IPS-18a (cell line): ENCODE measurements around the gene ABCB9.
A peak's percentile ranks its signal among the peaks of the same experiment; 100 is the strongest.
"Not testable (repeated sequence)": the region's sequence is repeated elsewhere in the genome, so short reads cannot be mapped to it uniquely, and the experiment has no call there.

Experiments
- H3K27ac ChIP-seq: one replicate; pipeline ENCODE4 v1.5.1; 2013; ENCODE audit warnings: low read length
- H3K27me3 ChIP-seq: one replicate; pipeline ENCODE4 v1.6.1; 2013; ENCODE audit warnings: mild to moderate bottlenecking, low read length; ENCODE audit not compliant: control insufficient read depth, insufficient read depth
- H3K36me3 ChIP-seq: one replicate; pipeline ENCODE4 v1.6.1; 2013; ENCODE audit warnings: low read depth, low read length; ENCODE audit not compliant: control insufficient read depth
- H3K4me1 ChIP-seq: one replicate; pipeline ENCODE4 v1.6.1; 2013; ENCODE audit warnings: low read depth, low read length; ENCODE audit not compliant: control insufficient read depth
- H3K4me3 ChIP-seq: one replicate; pipeline ENCODE4 v1.5.1; 2013; ENCODE audit warnings: low read length
- H3K9ac ChIP-seq: one replicate; pipeline ENCODE4 v1.6.1; 2013; ENCODE audit warnings: mild to moderate bottlenecking, low read length, moderate library complexity
- H3K9me3 ChIP-seq: one replicate; pipeline ENCODE4 v1.6.1; 2013; ENCODE audit warnings: low read depth, low read length; ENCODE audit not compliant: control insufficient read depth

Gene ABCB9

DNA sequence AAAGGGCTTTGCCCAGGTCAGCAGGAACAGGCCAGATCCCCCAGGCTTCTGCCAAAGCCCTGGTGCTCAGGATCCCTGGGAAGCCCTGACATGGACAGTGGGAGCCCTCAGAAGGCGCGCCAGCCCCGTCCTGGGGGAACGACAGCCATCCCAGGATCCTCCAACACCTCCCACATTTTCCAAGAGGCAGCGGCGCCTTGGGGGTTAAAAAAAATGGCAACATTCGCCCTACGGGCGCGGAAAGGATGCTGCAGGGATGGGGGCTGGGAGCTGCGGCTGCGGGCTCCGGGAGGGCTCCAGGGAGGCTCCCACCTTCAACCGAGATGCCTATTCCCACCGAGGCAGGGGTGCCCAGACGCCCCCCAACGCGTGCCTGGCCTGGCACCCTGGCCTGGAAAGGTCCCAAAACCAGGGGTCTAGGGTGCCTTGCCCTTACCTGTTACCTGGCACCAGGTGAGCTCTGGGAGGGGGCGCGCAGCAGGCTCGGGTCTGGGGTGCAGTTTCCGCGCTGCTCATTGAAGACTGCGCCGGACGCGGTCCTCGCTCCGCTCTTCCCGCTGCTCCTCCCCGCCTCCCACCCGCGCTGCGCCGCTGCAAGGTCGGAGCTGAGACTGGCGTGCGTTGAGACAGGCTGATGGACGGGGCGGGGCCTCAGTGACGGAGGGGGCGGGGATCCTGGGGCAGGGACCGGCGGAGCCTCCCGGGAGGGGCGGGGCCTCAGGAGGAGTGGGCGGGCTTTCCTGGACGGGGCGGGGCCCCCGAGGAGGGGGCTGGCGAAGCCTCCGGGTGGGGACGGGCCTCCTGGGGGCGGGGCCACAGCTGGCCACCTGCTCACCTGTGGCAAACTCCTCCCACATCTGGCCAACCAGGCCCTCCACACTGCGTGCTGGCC, at the start of gene ABCB9:
Gene ABCB9, minus strand, starts transcription at position 613 of the 892 bp plus-strand sequence. CDS start 6,228 bp downstream, outside the sequence.
- Histone ChIP-seq H3K4me1 (no peaks in the 10 kb centered on the region), H3K36me3 (no peaks in the 10 kb centered on the region), H3K27ac (no peak within 1 kb of the TSS), H3K4me3 (peak within 1 kb of the TSS; percentile 81), H3K9ac (no peak within 1 kb of the TSS), H3K9me3 (no peaks in the 10 kb centered on the region), H3K27me3 (peaks cover 7% of the 10 kb centered on the region)

DNA sequence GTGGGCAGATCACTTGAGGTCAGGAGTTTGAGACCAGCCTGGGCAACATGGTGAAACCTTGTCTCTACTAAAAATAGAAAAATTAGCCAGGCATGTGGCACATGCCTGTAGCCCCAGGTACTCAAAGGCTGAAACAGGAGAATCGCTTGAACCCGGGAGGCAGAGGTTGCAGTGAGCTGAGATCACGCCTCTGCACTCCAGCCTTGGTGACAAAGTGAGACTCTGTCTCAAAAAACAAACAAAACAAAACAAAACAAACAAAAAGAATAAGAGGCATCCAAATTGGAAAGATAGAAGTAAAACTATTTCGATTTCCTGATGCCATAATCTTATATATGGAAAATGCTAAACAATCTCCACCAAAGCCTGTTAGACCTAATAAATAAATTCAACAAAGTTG, 48.2 kb upstream of the ABCB9 start:
- H3K36me3 ChIP-seq, H3K27ac ChIP-seq, H3K4me1 ChIP-seq, H3K9ac ChIP-seq, H3K27me3 ChIP-seq, H3K9me3 ChIP-seq, H3K4me3 ChIP-seq: not testable (repeated sequence)

DNA sequence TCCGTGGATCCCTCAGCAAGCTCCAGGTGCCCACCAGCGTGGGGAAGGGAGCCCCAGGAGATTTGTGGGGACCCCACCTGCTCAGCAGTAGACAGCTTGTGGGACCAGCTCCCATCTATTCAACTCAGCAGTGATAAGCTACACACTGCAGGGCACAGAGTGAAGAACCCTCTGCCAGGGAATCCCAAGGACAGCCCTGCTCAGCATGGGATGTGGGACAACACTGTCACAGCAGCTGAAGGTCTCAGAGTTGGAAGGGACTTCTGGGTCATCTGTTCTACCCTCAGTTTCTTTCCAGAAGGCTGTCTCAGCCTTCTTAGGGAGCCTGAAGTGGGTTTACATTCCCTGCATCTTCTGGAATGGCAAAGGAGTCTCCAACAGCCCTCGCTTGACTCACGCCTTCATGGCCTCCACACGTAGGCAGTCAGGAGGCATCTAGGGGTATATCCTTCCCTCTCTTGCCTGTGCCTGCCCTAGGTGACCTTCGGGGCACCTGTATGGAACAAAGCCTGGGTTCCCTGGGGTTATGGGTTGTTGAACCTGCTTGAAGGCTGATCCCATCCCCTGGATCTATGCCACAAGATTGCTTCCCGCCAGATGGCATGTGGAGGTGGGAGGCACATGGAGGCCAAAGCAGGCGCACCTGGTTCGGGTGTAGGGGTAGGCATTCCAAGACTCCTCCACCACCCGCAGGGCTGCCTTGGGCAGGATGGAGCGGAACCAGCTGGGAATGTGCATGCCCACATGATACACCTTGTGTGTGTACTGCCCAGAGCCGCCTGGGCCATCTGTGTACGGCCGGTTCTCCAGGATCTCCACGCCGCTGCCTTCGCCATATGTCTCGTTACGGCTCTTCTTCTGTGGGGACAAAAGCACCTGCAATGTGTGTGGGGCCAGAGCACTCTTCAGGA, 47.2 kb upstream of the ABCB9 start:
- no peak overlapping the region for H3K4me3 ChIP-seq
- no peaks in the 10 kb centered on the region for H3K4me1 ChIP-seq
- H3K9ac ChIP-seq, result no peak overlapping the region
- H3K36me3 ChIP-seq, result no peaks in the 10 kb centered on the region
- no peaks in the 10 kb centered on the region for H3K27me3 ChIP-seq
- no peaks in the 10 kb centered on the region for H3K9me3 ChIP-seq
- no peak overlapping the region for H3K27ac ChIP-seq

DNA sequence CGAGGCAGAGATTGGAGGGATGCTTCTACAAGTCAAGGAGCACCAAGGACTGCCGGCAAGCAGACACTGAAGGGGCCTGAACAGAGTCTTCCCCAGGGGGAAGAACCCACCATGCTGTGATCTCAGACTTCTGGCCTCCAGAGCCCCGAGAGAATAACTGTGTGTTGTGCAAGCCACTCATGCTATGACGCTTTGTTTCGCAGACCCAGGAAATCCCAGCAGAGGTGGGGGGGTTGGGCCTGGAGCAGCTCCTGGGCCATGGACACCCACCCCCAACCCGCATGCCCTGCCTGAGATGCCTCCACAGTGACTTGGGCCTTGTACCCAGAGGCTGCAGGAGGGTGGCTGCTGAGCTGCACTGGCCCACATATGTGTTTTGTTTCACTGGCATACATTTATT, 45.4 kb upstream of the ABCB9 start:
- no peaks in the 10 kb centered on the region for H3K4me1 ChIP-seq
- H3K4me3 ChIP-seq, result no peak overlapping the region
- H3K27me3 ChIP-seq, result no peaks in the 10 kb centered on the region
- no peaks in the 10 kb centered on the region for H3K36me3 ChIP-seq
- no peaks in the 10 kb centered on the region for H3K9me3 ChIP-seq
- H3K27ac ChIP-seq, result no peak overlapping the region
- no peak overlapping the region for H3K9ac ChIP-seq

DNA sequence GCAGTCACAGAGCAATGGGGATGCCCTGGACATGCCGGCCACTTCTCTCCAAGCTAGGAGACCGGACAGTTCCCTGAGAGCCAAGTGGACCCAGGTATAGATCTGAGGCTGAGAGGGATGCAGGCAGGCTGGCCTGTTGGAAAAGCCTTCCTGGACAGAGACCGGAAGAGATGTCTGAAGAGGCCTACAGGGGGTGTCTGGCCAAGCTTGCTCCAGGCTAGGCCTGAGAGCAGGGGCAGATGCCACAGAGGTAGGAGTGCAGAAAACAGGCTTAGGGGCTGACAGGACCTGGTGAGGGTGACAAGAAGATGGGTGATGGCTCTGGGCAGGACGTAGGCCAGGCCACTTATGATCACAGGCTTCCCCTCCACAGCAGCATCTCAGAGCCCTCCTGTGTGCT, 44.4 kb upstream of the ABCB9 start:
- H3K27ac ChIP-seq, result no peak overlapping the region
- no peaks in the 10 kb centered on the region for H3K36me3 ChIP-seq
- no peak overlapping the region for H3K4me3 ChIP-seq
- H3K9me3 ChIP-seq, result no peaks in the 10 kb centered on the region
- H3K9ac ChIP-seq, result no peak overlapping the region
- H3K27me3 ChIP-seq, result no peaks in the 10 kb centered on the region
- no peaks in the 10 kb centered on the region for H3K4me1 ChIP-seq

DNA sequence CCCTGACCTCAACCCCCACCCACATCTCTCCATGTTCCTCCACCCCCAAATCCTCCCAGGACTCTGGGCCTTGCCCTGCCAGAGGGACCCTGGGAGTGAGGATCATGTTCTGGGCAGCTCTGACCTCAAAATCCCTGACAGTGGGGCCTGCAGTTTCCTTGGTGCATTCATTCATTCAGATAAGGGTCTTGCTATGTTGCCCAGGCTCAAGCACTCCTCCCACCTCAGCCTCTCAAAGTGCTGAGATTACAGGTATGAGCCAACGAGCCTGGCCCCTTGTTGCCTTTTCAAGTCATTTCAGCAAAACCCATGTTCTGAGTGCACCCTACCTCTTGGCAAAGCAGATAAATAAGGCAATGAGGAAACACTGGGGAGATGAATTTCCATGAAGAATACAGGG, 43.8 kb upstream of the ABCB9 start:
- Histone ChIP-seq H3K4me3 (no peak overlapping the region), H3K4me1 (no peaks in the 10 kb centered on the region), H3K27ac (no peak overlapping the region), H3K9me3 (no peaks in the 10 kb centered on the region), H3K36me3 (no peaks in the 10 kb centered on the region), H3K27me3 (no peaks in the 10 kb centered on the region), H3K9ac (no peak overlapping the region)

DNA sequence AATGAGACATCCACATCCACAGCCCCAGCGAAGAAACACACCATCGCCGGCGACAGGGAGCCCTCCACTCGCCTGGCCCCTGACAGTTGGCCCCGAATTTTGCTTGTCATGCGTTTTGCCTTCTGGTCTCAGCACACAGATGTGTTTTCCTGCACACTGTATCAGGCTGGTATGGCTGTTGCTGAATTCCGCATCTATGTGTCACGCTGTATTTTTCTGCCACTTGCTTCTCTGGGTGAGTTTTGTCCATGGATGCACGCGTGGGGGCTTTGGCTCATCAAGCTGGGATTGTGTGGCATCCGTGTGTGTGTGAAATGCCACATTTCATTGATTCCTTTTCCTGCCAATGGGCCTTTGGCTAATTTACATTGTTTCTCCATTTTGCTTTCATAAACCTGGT, 40.7 kb upstream of the ABCB9 start:
- Histone ChIP-seq H3K4me1 (no peaks in the 10 kb centered on the region), H3K9me3 (no peaks in the 10 kb centered on the region), H3K4me3 (no peak overlapping the region), H3K9ac (no peak overlapping the region), H3K27ac (no peak overlapping the region), H3K36me3 (no peaks in the 10 kb centered on the region), H3K27me3 (no peaks in the 10 kb centered on the region)

DNA sequence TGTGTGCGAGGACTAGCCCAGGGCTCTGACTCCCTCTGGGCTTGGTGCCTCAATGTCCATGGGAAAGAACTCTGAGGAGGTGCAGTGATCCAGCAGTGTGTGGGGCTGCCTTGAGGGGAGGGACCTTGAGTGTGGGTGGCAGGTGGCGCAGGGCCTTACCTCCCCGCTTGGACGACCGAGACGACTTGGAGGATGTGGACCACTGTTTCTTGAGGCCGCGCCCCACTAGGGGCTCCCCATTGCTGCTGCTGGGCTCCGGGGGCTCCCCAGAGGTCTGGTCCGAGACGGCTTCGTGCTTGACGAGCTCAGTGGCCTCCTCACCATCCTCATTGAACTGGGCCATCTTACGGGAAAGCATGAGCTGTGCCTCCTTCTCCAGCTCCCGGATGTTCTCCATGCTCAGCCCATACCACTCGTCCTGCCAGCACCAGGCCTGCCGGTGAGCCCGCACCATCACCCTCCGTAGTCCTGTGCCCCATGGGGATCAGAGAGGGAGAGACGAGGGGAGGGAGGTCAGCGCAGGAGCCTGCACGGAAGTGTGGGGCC, 38.9 kb upstream of the ABCB9 start:
- H3K27me3 ChIP-seq, result no peaks in the 10 kb centered on the region
- H3K27ac ChIP-seq, result no peak overlapping the region
- H3K9ac ChIP-seq, result no peak overlapping the region
- H3K9me3 ChIP-seq, result no peaks in the 10 kb centered on the region
- H3K4me1 ChIP-seq, result no peaks in the 10 kb centered on the region
- no peaks in the 10 kb centered on the region for H3K36me3 ChIP-seq
- no peak overlapping the region for H3K4me3 ChIP-seq

DNA sequence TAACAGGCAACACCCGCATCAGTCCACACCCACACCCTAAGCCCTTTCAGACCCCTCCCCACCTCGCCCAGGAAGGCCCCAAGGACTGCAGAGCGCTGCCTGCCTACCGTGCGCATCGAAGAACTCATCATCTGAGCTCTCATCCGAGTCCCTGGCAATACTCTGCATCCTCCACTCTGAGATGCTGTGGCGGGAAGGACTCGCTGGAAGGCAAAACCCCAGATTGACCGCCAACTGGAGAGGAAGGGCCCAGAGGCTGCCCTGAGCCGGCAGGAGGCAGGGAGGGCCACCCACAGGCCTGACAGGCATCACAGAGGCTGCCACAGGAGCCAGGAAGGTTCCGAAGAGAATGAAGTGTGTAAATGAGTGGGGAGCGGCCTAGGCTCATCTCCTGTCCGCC, 38.0 kb upstream of the ABCB9 start:
- Histone ChIP-seq H3K4me1 (no peaks in the 10 kb centered on the region), H3K4me3 (no peak overlapping the region), H3K27ac (no peak overlapping the region), H3K36me3 (no peaks in the 10 kb centered on the region), H3K27me3 (no peaks in the 10 kb centered on the region), H3K9me3 (no peaks in the 10 kb centered on the region), H3K9ac (no peak overlapping the region)

DNA sequence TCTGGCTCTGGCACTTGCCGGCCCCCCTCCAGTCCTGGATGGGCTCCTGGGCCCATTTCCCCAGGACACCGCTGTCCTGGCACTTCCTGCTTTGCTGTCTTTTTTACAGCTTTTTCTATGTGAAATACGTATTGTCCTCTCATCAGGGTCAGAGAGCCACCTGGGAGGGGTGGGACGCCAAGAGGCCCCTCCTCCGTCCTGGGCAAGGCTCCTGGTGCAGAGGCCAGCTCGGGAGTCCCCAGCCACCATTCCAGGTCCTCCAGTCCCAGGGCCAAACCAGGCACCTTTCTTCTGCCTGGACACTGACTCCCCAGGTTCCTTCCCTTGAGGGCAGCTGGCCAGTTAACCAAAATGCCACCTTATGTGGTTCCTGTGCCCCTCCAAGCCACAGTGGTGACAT, 37.0 kb upstream of the ABCB9 start:
- no peaks in the 10 kb centered on the region for H3K36me3 ChIP-seq
- no peaks in the 10 kb centered on the region for H3K9me3 ChIP-seq
- no peak overlapping the region for H3K27ac ChIP-seq
- no peaks in the 10 kb centered on the region for H3K27me3 ChIP-seq
- no peak overlapping the region for H3K9ac ChIP-seq
- no peak overlapping the region for H3K4me3 ChIP-seq
- no peaks in the 10 kb centered on the region for H3K4me1 ChIP-seq

DNA sequence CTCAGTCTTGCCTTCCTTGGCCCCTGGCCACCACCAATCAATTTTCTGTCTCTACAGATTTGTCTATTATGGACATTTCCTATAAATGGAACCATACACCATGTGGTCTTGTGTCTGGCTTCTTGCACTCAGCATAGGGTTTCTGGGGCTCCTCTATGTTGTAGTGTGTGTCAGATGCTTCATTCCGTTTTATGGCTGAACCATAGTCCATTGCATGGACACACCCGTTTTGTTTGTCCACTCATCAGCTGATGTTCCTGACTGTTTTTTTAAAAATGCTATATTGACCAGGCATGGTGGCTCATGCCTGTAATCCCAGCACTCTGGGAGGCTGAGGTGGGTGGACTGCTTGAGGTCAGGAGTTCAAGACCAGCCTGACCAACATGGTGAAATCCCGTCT, 35.2 kb upstream of the ABCB9 start:
- H3K27ac ChIP-seq, result no peak overlapping the region
- H3K36me3 ChIP-seq, result no peaks in the 10 kb centered on the region
- no peaks in the 10 kb centered on the region for H3K4me1 ChIP-seq
- H3K4me3 ChIP-seq, result no peak overlapping the region
- no peaks in the 10 kb centered on the region for H3K27me3 ChIP-seq
- H3K9me3 ChIP-seq, result no peaks in the 10 kb centered on the region
- no peak overlapping the region for H3K9ac ChIP-seq
